Sciatic nerve (tissue), 2 donors: ENCODE data around the gene ACP2. TPM values are rescaled to one million over a fixed set of nuclear protein-coding genes. Genes with fewer than 3 reads are reported as not detected.

ENCODE experiments used
- ATAC-seq: fragments of 200-7000 bp; cut with Tn5 transposase; one replicate; pipeline ENCODE4 v1.9.1; 2020; ENCODE audit warnings: mild to moderate bottlenecking, moderate library complexity
- DNase-seq: peaks from one replicate; pipeline ENCODE4 v3.0.0-alpha.2; 2020; ENCODE audit warnings: low spot score
- intact Hi-C: fragments of 100-400 bp; cut with DNase I; formaldehyde crosslinking; loops from one replicate; pipeline ENCODE4 v1.14.2; 2022
- total RNA-seq: library from RNA; stranded (reverse); fragmentation: NEBNext Ultra II Directional; extraction: Animal tissue kit (Norgen Biotek cat#: 25700); gene quantifications from one replicate; pipeline ENCODE4 v1.2.1, GENCODE V29; 2021
- donor health status: DM: no; HTN: no; CAD: no.
- donor health status: DM: no; HTN: no; CAD: no.

Gene ACP2
- total RNA-seq, 1 donor from 2014 or later = 35.7 TPM

DNA sequence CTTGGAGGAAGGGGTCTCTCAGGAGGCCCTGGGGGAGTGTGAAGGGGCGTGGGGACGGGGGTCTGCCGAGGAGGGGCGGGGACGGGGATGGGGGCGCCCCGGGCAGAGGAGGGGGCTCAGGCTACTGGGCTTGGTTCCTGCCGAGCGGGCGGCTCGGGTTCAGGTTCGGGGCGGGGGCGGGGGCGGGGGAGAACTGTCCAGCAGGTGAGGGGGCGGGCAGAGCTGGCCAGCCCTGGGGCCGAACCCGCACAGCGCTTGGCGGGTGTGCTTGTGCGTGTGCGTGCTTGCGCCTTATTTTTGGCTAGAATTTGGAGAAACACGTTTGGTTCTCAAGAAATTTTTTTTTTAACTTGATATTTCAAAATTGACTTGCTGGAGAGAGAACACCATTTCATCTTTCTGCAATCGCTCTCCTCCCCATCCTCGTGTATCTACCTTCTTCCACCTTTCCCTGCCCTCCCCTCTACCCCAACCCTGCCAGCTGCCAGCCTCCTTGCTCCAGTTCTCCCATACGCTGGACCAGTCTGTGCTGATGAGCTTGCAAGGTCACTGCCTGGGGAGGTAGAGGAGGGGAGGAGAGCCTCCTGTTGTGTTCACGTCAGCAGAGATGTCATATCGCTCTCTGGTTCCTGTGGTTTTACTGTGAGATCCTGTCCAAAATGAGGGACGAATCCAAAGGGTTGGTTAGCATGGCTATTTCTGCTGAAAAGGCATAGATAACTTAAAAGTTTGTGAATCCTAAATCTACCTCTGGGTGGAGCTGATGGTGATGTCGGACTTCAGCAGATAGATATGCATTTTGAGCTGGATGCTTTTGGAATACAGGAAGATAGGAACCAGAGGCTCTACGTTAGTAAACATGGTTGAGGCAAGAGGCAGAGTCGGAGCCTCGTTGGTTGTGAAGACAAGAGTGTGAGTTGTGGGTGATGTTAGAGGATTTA is 22.0 kb upstream of the ACP2 start:
- DNase-seq = no peak
- ATAC-seq = peak; percentile 16
- intact Hi-C loops = no loop called here

DNA sequence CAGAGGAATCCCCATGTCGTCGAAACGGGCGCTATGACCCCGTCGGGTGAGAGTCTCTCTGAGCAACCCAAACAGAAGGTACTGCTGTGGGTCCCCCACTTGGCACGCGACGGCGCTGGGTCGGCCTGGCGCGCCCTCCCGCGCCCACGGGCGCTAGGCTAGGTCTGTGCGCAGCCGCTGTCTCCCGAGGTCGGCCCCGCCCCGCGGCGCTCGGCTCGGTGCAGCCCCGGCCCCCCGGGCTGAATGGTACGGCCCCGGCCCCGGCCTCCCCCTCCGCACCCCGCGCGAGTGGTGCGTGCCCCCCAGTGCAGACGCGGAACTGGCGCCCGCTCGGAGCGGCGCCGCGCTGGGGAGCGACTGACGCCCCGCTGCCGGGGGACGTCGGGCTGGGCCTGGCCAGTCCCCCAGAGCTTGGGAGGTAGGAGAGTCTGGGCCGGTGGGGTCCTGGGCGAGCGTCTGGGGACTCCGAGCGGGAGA is 21.3 kb upstream of the ACP2 start, which contains the start of gene MADD:
TSS of gene MADD (plus strand) at position 305 of the 477 bp plus-strand sequence.
- DNase-seq (peak; percentile 90), ATAC-seq (peak; percentile 88)
- intact Hi-C loops = no loop called here

DNA sequence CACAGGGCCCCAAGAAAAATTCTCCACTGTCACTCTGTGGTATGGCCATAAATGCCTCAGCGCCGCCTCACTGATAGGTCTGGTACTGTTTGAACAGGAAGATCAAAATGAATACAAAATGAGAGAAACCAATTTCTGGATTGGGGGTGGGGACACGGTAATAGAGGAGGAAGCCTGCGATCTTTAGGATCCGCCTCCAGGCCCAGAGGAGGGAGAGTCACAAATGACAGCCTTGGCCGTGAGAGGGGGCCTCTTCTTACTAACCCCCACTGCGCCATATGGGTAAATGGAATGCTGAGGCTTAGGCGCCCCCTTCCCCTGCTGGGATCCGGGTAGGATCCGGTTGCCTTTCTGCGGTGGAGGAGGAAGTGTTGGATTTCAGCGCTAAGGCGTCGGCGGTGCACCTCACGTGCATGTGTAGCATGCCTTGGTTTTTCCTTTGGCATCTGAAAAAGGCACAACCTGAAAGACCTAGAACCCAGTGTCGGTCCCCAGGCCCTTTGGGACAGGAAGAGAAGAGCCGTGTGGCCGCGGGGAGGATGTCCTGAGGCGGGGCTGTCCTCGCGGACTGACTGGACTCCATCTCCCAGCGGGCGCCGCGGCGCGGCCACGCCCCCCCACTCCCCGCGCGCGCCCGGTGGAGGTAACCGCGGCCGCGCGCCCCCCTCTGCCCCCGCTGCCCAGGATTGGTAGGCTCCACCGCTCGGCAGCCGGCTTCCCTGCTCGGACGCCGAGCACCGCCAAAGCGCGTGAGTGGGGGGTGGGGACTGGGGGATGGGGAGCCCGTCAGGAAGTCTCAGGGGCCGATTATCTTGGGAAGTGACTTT is 20.6 kb upstream of the ACP2 start:
- ATAC-seq (peak; percentile 93), DNase-seq (peak; percentile 93)
- intact Hi-C loops = no loop called here

DNA sequence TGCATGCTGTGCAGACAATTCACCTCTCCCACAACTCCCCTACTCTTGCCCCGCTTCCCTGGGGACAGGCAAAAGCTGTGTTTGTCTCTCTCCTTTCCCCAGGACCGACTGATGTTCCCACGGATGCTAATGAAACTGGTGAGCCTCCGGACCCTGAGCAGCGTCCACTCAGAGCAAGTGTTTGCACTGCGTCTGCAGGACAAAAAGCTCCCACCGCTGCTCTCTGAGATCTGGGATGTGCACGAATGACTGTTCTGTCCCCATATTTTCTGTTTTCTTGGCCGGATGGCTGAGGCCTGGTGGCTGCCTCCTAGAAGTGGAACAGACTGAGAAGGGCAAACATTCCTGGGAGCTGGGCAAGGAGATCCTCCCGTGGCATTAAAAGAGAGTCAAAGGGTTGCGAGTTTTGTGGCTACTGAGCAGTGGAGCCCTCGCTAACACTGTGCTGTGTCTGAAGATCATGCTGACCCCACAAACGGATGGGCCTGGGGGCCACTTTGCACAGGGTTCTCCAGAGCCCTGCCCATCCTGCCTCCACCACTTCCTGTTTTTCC is 19.9 kb upstream of the ACP2 start:
- no peak for ATAC-seq
- no peak for DNase-seq
- intact Hi-C loops = no loop called here

DNA sequence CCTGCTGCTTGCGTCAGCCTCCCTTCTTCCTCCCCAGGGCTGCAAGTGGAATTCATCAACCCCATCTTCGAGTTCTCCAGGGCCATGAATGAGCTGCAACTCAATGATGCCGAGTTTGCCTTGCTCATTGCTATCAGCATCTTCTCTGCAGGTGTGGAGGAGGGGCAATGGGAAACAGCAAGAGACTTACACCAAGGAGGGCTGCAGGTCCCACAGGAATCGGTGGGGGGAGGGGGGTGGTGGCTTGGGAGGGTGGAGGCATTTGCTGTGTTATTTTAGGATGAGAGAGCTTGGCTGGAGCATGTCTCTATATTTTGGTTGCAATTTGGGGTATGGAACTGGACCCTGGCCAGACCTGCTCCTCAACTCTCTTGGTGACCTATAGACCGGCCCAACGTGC is 19.3 kb upstream of the ACP2 start:
- DNase-seq (no peak), ATAC-seq (no peak)
- intact Hi-C loops = no loop called here

DNA sequence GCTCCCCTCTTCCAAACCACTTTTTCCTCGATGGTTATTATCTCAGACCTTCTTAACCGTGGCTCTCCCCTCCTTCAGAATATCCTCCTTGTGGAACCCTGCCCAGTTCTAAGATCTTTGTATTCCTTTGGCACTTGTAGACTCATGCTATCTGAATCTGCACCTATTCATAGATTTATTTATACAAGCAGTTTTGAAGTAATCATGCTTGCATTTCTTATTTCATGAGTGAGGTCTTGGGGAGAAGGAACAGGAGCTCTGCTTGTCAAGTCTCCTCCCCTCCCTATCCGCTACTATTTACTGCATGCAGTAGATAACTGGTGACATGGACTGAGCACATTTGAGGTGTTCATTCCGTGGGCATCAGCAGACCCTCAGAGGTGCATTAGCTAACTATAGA is 15.9 kb upstream of the ACP2 start:
- intact Hi-C loops = no loop called here
- no peak for DNase-seq
- ATAC-seq = no peak

DNA sequence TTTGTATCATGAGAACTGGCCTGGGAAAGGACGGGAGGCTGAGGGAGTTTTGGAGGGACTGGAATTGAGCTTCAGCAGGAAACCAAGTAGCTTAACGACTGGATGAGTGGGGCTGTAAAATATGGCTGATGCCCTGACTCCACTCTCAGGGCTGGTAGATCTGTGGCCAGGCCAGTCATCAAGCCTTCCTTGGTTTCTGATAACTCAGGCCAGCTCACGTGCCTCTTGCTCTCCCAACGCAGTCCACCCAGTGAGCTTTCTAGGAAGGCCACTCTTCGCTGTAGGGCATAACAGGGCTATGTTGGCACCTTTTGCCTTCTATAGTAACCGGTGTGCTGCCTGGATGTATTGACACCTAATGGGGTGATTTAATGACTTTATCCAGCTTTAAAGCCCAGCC is 15.5 kb upstream of the ACP2 start:
- no peak for ATAC-seq
- intact Hi-C loops = no loop called here
- no peak for DNase-seq

DNA sequence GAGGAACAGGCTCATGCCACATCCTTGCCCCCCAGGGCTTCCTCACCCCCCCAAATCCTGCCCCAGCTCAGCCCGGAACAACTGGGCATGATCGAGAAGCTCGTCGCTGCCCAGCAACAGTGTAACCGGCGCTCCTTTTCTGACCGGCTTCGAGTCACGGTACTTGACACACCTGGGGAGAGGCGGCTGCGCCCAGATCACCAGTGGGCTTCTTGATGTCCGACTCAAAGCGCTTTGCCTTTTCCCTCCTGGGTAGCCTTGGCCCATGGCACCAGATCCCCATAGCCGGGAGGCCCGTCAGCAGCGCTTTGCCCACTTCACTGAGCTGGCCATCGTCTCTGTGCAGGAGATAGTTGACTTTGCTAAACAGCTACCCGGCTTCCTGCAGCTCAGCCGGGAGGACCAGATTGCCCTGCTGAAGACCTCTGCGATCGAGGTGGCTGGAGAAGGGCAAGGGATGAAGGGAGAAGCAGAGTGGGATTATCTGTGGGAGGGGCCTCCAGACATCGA is 12.7 kb upstream of the ACP2 start:
- ATAC-seq (no peak), DNase-seq (no peak)
- intact Hi-C loops = no loop called here

DNA sequence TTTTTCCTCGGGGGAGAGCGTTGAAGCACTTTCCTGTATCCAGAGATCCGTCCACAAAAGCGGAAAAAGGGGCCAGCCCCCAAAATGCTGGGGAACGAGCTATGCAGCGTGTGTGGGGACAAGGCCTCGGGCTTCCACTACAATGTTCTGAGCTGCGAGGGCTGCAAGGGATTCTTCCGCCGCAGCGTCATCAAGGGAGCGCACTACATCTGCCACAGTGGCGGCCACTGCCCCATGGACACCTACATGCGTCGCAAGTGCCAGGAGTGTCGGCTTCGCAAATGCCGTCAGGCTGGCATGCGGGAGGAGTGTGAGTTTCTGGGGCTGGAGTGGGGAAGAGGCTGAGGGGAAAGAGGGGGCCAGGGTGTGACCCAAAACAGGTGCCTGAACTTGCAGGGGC is 11.8 kb upstream of the ACP2 start:
- intact Hi-C loops = no loop called here
- DNase-seq = no peak
- no peak for ATAC-seq

DNA sequence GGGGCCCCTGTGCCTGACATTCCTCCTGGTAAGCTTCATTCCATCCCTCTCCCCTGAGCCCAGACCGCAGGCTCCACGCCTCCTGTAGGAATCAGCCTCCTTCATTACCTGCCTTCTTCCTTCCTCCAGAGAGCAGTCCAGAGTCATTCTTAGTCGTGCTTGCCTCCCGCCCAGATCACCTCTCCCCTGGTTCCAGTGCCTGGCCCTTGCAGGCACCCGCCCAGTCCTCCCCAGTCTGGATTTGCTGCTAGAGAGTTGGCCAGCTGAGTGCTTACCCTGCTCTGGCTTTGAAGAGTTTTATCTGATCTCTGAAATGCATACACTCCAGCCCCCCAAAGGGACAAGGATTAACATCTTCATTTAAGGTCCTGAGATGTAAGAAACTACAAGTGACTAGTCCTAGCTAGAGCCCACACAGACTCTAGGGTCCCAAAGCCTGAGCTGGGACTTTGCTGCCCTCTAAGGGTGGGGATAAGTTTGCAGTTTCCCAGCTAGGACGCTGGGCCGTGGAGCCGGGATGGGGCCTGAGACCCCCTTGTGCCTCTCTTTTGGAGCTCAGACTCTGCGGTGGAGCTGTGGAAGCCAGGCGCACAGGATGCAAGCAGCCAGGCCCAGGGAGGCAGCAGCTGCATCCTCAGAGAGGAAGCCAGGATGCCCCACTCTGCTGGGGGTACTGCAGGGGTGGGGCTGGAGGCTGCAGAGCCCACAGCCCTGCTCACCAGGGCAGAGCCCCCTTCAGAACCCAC is 10.8 kb upstream of the ACP2 start:
- intact Hi-C loops = loop anchor here (5.0 kb wide), 1 partner anchor 77 kb away; no protein-coding TSS in a partner anchor
- no peak for DNase-seq

DNA sequence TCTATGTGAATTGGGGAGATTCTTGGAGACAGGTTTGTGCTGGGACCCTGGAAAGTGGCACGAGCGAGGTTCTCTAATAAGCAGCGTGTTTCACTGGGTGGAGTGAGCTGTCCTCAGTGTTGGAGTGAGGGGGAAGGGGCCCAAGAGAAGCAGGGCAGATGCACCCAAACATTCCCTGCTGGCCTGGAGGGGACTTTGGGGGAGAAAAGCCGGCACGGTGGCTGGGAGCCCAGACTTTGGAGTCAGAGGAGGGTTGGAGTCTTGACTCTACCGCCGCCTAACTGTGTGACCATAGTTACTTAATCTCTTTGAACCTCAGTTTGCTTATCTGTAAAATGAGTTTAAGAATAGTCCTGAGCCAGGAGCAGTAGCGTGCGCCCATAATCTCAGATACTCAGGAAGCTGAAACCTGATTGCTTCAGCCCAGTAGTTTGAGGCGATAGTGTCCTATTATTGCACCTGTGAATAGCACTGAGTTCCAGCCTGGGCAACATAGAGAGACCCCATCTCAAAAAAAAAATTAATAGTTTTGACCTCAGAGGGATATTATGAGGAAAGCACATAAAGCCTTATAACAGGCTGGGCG is 9.8 kb upstream of the ACP2 start:
- no peak for DNase-seq
- peak; percentile 2 for ATAC-seq
- intact Hi-C loops = loop anchor here (5.0 kb wide), 1 partner anchor 76 kb away; no protein-coding TSS in a partner anchor

More for the DNA sequence above, 10.8 kb upstream of the ACP2 start:
- ATAC-seq = peak; percentile 23

DNA sequence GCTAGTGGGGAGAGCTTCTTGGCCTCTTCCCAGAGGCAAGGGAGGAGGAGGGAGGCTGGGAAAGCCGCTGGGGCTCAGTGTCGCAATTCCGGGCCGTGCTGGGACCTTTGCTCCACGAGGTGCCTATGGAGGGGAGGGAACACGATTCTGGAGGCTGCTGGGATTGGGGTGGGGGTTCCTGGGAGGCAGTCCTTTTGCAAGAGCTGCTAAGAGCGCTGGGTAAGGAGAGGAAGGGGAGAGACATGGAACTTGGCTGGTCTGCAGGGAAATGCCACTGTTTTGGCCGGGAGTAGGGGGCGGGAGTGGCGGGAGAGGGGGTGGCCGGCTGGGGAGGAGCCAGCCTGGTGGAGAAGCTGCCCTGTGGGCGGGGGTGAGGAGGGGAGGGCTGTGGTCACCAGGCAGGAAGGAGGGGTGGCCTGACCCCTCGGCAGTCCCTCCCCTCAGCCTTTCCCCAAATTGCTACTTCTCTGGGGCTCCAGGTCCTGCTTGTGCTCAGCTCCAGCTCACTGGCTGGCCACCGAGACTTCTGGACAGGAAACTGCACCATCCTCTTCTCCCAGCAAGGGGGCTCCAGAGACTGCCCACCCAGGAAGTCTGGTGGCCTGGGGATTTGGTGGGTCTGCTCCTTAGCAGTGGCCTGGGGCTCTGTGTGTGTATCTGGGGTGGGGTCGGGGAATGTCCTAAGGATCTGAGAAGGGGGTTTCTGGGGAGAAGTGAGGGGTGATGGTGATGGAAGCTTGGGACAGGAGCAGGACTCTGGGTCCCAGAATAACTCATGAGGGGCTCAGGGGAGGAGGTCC is 9.1 kb upstream of the ACP2 start, which contains the start of gene NR1H3:
TSS of gene NR1H3 (plus strand) at position 480 of the 800 bp plus-strand sequence. CDS start 1,221 bp downstream, outside the sequence.
- peak; percentile 78 for ATAC-seq
- DNase-seq = peak; percentile 90
- intact Hi-C loops = loop anchor here (5.0 kb wide), 1 partner anchor 75 kb away; no protein-coding TSS in a partner anchor

DNA sequence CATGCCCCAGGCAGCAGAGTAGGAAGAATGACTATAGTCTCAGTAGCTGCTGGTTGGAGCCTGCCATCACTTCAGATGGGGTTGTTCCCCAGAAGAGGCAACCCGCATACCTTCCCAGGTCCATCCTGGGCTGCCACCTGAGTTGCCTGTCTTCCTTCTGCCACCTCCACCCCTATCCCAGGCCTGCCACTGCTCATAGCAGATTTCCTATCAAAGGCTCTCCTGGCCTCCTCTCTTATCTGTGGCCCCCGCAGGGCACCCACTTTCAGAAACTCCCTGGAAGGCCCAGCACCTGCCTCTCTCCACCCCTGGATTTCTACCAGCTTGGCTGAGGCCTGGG is 8.5 kb upstream of the ACP2 start:
- DNase-seq (no peak), ATAC-seq (no peak)
- intact Hi-C loops = loop anchor here (5.0 kb wide), 1 partner anchor 75 kb away; no protein-coding TSS in a partner anchor

DNA sequence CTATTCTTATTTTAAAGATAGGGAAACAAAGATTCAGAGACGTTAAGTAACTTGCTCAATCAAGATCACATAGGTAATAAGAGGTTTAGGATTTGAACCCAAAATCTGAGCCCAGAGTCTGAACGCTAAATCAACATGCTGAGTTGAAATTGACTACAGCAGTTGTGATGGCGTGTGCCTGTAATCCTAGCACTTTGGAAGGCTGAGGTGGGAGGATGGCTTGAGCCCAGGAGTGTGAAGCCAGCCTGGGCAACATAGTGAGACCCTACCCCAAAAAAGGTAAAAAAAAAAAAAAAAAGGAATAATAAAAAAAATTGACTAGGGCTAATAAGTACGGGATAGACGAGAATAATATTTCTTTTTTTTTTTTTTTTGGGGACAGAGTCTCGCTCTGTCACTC is 7.8 kb upstream of the ACP2 start:
- intact Hi-C loops = loop anchor here (5.0 kb wide), 1 partner anchor 74 kb away; no protein-coding TSS in a partner anchor
- no peak for ATAC-seq
- DNase-seq = no peak

DNA sequence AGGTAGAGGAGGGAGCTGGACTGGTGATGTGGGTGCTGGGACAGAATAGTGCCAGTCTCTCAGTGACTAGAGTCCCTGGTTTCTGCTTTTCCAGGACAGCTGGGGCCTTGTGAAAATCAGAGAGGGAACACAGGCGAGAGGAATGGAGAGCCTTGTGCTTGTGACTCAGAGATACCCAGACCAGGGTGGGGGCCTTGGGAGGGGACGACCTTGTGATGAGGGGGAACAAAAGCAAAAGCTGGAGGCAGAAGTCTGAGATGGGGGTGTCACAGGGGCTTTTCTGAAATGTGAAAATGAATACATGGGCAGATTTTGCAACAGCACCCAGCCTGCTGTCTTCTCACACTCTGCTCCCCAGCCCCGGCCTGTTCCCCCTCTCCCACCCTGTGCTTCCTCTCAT is 5.8 kb upstream of the ACP2 start:
- DNase-seq (no peak), ATAC-seq (peak; percentile 3)
- intact Hi-C loops = no loop called here

DNA sequence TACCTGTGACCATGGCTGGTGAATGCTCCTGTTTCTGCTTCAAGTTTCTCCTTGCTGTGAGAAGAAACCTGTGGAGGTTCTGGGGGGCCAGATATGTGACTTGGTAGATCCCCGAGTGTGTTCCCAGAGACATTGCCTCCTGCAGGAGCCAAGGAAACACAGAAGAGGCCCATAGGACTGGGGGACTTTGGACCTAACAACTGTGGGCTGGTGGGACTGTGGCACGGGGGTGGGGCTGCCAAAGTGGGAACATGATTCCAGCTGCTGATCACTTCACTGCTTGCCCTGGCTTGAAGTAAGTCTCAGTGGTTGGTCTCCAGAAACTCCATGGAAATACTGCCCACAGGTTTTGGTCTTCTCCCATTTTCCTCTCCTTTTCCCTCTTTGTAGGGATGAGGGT is 5.0 kb upstream of the ACP2 start:
- no peak for ATAC-seq
- intact Hi-C loops = no loop called here

DNA sequence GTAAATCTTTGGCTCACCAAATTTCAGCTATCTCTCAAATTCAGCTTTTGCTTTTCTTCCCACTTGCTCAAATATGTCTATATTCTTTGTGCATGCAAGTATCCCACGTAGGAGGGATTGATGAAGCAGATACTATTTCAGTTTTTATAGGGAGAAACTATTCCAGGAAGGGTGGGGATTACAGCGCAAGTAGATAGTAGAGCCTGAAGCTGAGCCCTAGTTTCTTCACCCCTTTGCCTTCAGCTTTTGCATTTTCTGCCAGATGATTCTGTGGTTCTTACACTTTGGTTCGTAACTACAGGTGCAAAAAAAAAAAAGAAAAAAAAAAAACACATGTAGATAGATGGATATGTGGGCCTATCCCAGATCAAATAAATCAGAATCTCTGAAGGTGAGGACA is 3.1 kb upstream of the ACP2 start:
- ATAC-seq = no peak
- no peak for DNase-seq
- intact Hi-C loops = no loop called here

More for the DNA sequence above, 5.0 kb upstream of the ACP2 start:
- DNase-seq = no peak
